HCT116 (cell line): ENCODE measurements around the gene BCL11B. TPM values are rescaled to one million over a fixed set of nuclear protein-coding genes. Genes with fewer than 3 reads are reported as not detected.

ENCODE experiments used
- ATAC-seq: fragments of 200-7000 bp; cut with Tn5 transposase; 2 replicates; pipeline ENCODE4 v1.9.1; 2020; ENCODE audit warnings: mild to moderate bottlenecking, moderate library complexity
- BruUV-seq: library from RNA; stranded (reverse); fragments of 400-500 nt; replicated peaks from 2 replicates; lab custom pipeline; 2021; lab: Mats Ljungman, UMichigan
- CTCF ChIA-PET: fragments of 300-600 bp; sonication (Branson Sonifier 250); formaldehyde crosslinking; loops from one replicate; lab custom pipeline; 2021; ENCODE audit warnings: antibody characterized with exemption; lab: Charles Lee
- POLR2A ChIA-PET: fragments of 300-600, 350-600 bp; sonication (Branson Sonifier 250); formaldehyde crosslinking; loops from one replicate; lab custom pipeline; 2021; ENCODE audit warnings: antibody characterized with exemption; lab: Charles Lee
- RAD21 ChIA-PET, 2 experiments: fragments of 300-600 bp; sonication (Branson Sonifier 250); formaldehyde crosslinking; loops; one replicate each; lab custom pipeline; 2023; ENCODE audit warnings: low total read pairs in 2 of 2; ENCODE audit not compliant: uncharacterized antibody in 2 of 2, unreplicated experiment in 2 of 2, low non-redundant PET in 1 of 2; lab: Charles Lee
- DNase-seq: peaks from one replicate; pipeline ENCODE4 v3.0.0-alpha.2; 2010; ENCODE audit warnings: low read depth, low spot score
- H2AFZ ChIP-seq: fragments of 200-600 bp; shearing (Covaris generic), sonication (generic); 2 replicates; pipeline ENCODE4 v1.6.1; 2017; ENCODE audit warnings: low read depth, mixed run types, mixed read lengths, antibody characterized with exemption, low read length; ENCODE audit not compliant: poor library complexity, severe bottlenecking
- H3K27ac ChIP-seq: 2 replicates; pipeline ENCODE4 v1.5.1; 2012; ENCODE audit warnings: low read depth, low read length
- H3K27me3 ChIP-seq: fragments of 200-600 bp; sonication (generic); 2 replicates; pipeline ENCODE4 v1.6.1; 2016; ENCODE audit warnings: mixed run types, low read length, mixed read lengths; ENCODE audit not compliant: insufficient read depth
- H3K36me3 ChIP-seq, 2 experiments: fragments of 200-500 bp in 1 of 2; fragments of 200-600 bp in 1 of 2; sonication (Bioruptor generic) in 1 of 2; sonication (generic) in 1 of 2; 2 replicates each; pipeline versions ENCODE4 v1.5.1 to v1.6.1; 2014 to 2016; ENCODE audit warnings: low read length in 2 of 2, inconsistent platforms in 1 of 2, mixed read lengths in 1 of 2, mixed run types in 1 of 2; ENCODE audit not compliant: insufficient read depth in 2 of 2, control insufficient read depth in 1 of 2
- H3K4me1 ChIP-seq, 2 experiments: fragments of 200-600 bp in 1 of 2; sonication (generic) in 1 of 2; 2 replicates each; pipeline versions ENCODE4 v1.5.1 to v1.6.1; 2012 to 2017; ENCODE audit warnings: low read length in 2 of 2, inconsistent platforms in 1 of 2, mild to moderate bottlenecking in 1 of 2, mixed read lengths in 1 of 2, mixed run types in 1 of 2, moderate library complexity in 1 of 2; ENCODE audit not compliant: insufficient read depth in 2 of 2, control insufficient read depth in 1 of 2
- H3K4me2 ChIP-seq: fragments of 200-600 bp; sonication (generic); 2 replicates; pipeline ENCODE4 v1.6.1; 2017; ENCODE audit warnings: mixed run types, low read length, mixed read lengths
- H3K4me3 ChIP-seq, 2 experiments: fragments of 200-600 bp in 1 of 2; sonication (generic) in 1 of 2; replicated peaks in 1 of 2; 2 replicates each; pipeline ENCODE4 v1.5.1; 2011 to 2016; ENCODE audit warnings: low read length in 2 of 2, control low read depth in 1 of 2, low read depth in 1 of 2, mild to moderate bottlenecking in 1 of 2, mixed read lengths in 1 of 2, mixed run types in 1 of 2
- H3K79me2 ChIP-seq: fragments of 200-600 bp; sonication (generic); 2 replicates; pipeline ENCODE4 v1.6.1; 2017; ENCODE audit warnings: mild to moderate bottlenecking, mixed run types, low read length, moderate library complexity, mixed read lengths; ENCODE audit not compliant: insufficient read depth
- H3K9ac ChIP-seq: fragments of 200-600 bp; sonication (generic); 2 replicates; pipeline ENCODE4 v1.6.1; 2016; ENCODE audit warnings: low read length, mixed read lengths
- H3K9me2 ChIP-seq: fragments of 200-600 bp; sonication (generic), shearing (Covaris generic); 2 replicates; pipeline ENCODE4 v1.6.1; 2017; ENCODE audit warnings: mixed run types, mild to moderate bottlenecking, moderate library complexity; ENCODE audit not compliant: insufficient read depth
- H3K9me3 ChIP-seq, 2 experiments: fragments of 200-500 bp in 1 of 2; fragments of 200-600 bp in 1 of 2; sonication (Bioruptor generic) in 1 of 2; sonication (generic) in 1 of 2; 2 replicates each; pipeline ENCODE4 v1.6.1; 2014 to 2017; ENCODE audit warnings: low read length in 2 of 2, mixed read lengths in 2 of 2, inconsistent platforms in 1 of 2, low read depth in 1 of 2, mild to moderate bottlenecking in 1 of 2, mixed run types in 1 of 2, moderate library complexity in 1 of 2; ENCODE audit not compliant: control insufficient read depth in 1 of 2, insufficient read depth in 1 of 2
- H4K20me1 ChIP-seq: fragments of 200-600 bp; sonication (generic), shearing (Covaris generic); 2 replicates; pipeline ENCODE4 v1.6.1; 2017; ENCODE audit warnings: mixed run types, mild to moderate bottlenecking, moderate library complexity; ENCODE audit not compliant: insufficient read depth
- CBX3 ChIP-seq: IDR thresholded peaks from 2 replicates; pipeline ENCODE4 v1.6.1; 2012; ENCODE audit warnings: low read depth
- CEBPB ChIP-seq: IDR thresholded peaks from 2 replicates; pipeline ENCODE4 v1.6.1; 2012; ENCODE audit warnings: low read depth
- ELF1 ChIP-seq: IDR thresholded peaks from 2 replicates; pipeline ENCODE4 v1.6.1; 2012; ENCODE audit warnings: low read depth, borderline replicate concordance
- EZH2 ChIP-seq: fragments of 200-600 bp; sonication (generic); IDR thresholded peaks from 2 replicates; pipeline ENCODE4 v1.6.1; 2017; ENCODE audit warnings: antibody characterized with exemption, mixed run types
- EZH2phosphoT487 ChIP-seq: fragments of 200-600 bp; IDR thresholded peaks from 2 replicates; pipeline ENCODE4 v1.6.1; 2018; ENCODE audit warnings: antibody characterized with exemption, borderline replicate concordance
- FOSL1 ChIP-seq: IDR thresholded peaks from 2 replicates; pipeline ENCODE4 v1.6.1; 2012; ENCODE audit warnings: low read depth
- JUND ChIP-seq: IDR thresholded peaks from 2 replicates; pipeline ENCODE4 v1.6.1; 2012
- POLR2AphosphoS5 ChIP-seq: IDR thresholded peaks from 2 replicates; pipeline ENCODE4 v1.6.1; 2011; ENCODE audit warnings: mild to moderate bottlenecking, low read depth, low read length, moderate library complexity
- RAD21 ChIP-seq: IDR thresholded peaks from 2 replicates; pipeline ENCODE4 v1.6.1; 2012; ENCODE audit warnings: low read depth, mild to moderate bottlenecking
- SP1 ChIP-seq: IDR thresholded peaks from 2 replicates; pipeline ENCODE4 v1.6.1; 2012; ENCODE audit warnings: low read depth
- TCF7L2 ChIP-seq: IDR thresholded peaks from 2 replicates; pipeline ENCODE4 v1.7.0; 2011; ENCODE audit warnings: borderline replicate concordance, inconsistent platforms; ENCODE audit not compliant: insufficient read depth, insufficient read length; ENCODE audit errors: extremely low read depth
- intact Hi-C: fragments of 100-400 bp; cut with micrococcal nuclease; formaldehyde crosslinking; loops from 2 replicates; pipeline ENCODE4 v1.10.0; 2022
- total RNA-seq: library from RNA; stranded (reverse); gene quantifications from one replicate; pipeline ENCODE4 v1.2.1, GENCODE V29; 2021; ENCODE audit not compliant: unreplicated experiment
- TF ChIP-seq, protein P1 (sequence below): IDR thresholded peaks from 2 replicates; pipeline ENCODE4 v1.6.1; 2012
- TF ChIP-seq, protein P2 (sequence below): IDR thresholded peaks from 2 replicates; pipeline ENCODE4 v1.6.1; 2012
- TF ChIP-seq, protein P3 (sequence below): IDR thresholded peaks from 2 replicates; pipeline ENCODE4 v1.6.1; 2011; ENCODE audit warnings: mild to moderate bottlenecking, low read length, moderate library complexity; ENCODE audit not compliant: insufficient replicate concordance; ENCODE audit errors: extremely low read depth
- TF ChIP-seq, protein P4 (sequence below), 3 experiments: fragments of 200-600 bp in 1 of 3; sonication (generic) in 1 of 3; IDR thresholded peaks in 2 of 3; conservative IDR thresholded peaks in 1 of 3; 2 replicates each; pipeline ENCODE4 v1.5.1; 2012 to 2017; ENCODE audit warnings: low read depth in 2 of 3, low read length in 2 of 3, antibody characterized with exemption in 1 of 3, borderline replicate concordance in 1 of 3, control low read depth in 1 of 3, mild to moderate bottlenecking in 1 of 3, mixed read lengths in 1 of 3, mixed run types in 1 of 3, moderate library complexity in 1 of 3; ENCODE audit not compliant: insufficient read depth in 1 of 3
- TF ChIP-seq, protein P5 (sequence below): IDR thresholded peaks from 2 replicates; pipeline ENCODE4 v1.6.1; 2012; ENCODE audit warnings: low read depth

The BCL11B gene
- total RNA-seq, 1 experiment from 2014 or later = 1.1 TPM

DNA sequence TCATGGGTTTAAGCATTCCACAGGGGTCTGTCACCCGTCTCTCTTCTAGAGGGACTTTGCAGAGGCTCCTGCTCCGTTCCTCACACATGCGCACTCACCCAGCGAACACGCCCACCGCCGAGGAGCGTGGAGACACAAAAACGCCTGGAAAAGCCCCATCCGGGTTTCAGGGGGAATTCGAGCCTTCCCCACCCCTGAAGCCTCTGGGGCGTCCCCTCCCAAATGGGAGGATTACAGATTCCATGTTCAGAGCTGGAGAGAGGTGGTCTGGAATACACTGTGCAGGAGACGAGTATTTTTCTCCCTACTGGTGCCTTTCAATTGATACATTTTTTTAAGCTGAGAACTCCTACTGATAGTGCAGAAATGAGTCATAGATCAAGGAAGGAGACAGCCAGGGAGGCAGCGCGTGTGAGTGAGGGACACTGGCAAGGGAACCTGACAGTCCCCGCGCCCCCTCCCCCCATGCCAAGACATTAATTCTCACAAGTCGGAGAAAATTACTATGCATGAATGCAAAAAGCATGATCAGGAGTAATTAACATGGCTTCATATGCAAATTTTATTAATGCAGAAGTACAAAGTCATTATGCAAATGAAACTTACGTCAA lies 36.9 kb downstream of the BCL11B start:
- POLR2A ChIA-PET = no interaction called here
- Histone ChIP-seq H4K20me1 (no peaks in the 10 kb centered on the region), H3K79me2 (no peaks in the 10 kb centered on the region), H3K9me3 (no peaks in the 10 kb centered on the region), H3K4me3 (peak overlapping the region; percentile 22 to 49), H3K9me2 (no peaks in the 10 kb centered on the region), H3K27ac (peak overlapping the region; percentile 18), H3K4me1 (peaks cover 21 to 59% of the 10 kb centered on the region in 2 experiments; a peak in 3 of 4 replicates), H3K27me3 (no peaks in the 10 kb centered on the region), H3K36me3 (no peaks in the 10 kb centered on the region), H3K9ac (peak overlapping the region; percentile 44; the same call in 1 of the 2 replicates), H2AFZ (peak overlapping the region; percentile 63), H3K4me2 (peak overlapping the region; percentile 79)
- DNase-seq = peak; percentile 27
- CTCF ChIA-PET = interaction anchor here (1.1 kb wide), 1 partner anchor 31 kb away, joined by 3 read pairs; no protein-coding TSS in a partner anchor
- intact Hi-C loops = no loop called here
- peak; percentile 59 for ATAC-seq
- TF ChIP-seq, protein P1, sequence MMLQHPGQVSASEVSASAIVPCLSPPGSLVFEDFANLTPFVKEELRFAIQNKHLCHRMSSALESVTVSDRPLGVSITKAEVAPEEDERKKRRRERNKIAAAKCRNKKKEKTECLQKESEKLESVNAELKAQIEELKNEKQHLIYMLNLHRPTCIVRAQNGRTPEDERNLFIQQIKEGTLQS = no peak
- TF ChIP-seq, protein P2, sequence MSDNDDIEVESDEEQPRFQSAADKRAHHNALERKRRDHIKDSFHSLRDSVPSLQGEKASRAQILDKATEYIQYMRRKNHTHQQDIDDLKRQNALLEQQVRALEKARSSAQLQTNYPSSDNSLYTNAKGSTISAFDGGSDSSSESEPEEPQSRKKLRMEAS = peak; percentile 40; the same call in 1 of the 2 replicates
- TF ChIP-seq RAD21 (no peak), CBX3 (peak; percentile 45; the same call in 1 of the 2 replicates), CEBPB (no peak), TCF7L2 (peak; percentile 13), ELF1 (no peak), POLR2AphosphoS5 (no peak), EZH2phosphoT487 (no peak), JUND (peak; percentile 50), FOSL1 (peak; percentile 59), SP1 (peak; percentile 29; the same call in 1 of the 2 replicates), EZH2 (no peak)
- TF ChIP-seq, protein P3, sequence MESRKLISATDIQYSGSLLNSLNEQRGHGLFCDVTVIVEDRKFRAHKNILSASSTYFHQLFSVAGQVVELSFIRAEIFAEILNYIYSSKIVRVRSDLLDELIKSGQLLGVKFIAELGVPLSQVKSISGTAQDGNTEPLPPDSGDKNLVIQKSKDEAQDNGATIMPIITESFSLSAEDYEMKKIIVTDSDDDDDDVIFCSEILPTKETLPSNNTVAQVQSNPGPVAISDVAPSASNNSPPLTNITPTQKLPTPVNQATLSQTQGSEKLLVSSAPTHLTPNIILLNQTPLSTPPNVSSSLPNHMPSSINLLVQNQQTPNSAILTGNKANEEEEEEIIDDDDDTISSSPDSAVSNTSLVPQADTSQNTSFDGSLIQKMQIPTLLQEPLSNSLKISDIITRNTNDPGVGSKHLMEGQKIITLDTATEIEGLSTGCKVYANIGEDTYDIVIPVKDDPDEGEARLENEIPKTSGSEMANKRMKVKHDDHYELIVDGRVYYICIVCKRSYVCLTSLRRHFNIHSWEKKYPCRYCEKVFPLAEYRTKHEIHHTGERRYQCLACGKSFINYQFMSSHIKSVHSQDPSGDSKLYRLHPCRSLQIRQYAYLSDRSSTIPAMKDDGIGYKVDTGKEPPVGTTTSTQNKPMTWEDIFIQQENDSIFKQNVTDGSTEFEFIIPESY = no peak
- TF ChIP-seq, protein P4, sequence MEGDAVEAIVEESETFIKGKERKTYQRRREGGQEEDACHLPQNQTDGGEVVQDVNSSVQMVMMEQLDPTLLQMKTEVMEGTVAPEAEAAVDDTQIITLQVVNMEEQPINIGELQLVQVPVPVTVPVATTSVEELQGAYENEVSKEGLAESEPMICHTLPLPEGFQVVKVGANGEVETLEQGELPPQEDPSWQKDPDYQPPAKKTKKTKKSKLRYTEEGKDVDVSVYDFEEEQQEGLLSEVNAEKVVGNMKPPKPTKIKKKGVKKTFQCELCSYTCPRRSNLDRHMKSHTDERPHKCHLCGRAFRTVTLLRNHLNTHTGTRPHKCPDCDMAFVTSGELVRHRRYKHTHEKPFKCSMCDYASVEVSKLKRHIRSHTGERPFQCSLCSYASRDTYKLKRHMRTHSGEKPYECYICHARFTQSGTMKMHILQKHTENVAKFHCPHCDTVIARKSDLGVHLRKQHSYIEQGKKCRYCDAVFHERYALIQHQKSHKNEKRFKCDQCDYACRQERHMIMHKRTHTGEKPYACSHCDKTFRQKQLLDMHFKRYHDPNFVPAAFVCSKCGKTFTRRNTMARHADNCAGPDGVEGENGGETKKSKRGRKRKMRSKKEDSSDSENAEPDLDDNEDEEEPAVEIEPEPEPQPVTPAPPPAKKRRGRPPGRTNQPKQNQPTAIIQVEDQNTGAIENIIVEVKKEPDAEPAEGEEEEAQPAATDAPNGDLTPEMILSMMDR (IDR thresholded peaks at IDR 0.05 in 2 of 3, conservative IDR thresholded peaks at IDR 0.05 in 1 of 3; ENCODE audit: borderline replicate concordance in 1 of 3, insufficient read depth in 1 of 3, low read depth in 2 of 3, low read length in 2 of 3) = no peak
- TF ChIP-seq, protein P5, sequence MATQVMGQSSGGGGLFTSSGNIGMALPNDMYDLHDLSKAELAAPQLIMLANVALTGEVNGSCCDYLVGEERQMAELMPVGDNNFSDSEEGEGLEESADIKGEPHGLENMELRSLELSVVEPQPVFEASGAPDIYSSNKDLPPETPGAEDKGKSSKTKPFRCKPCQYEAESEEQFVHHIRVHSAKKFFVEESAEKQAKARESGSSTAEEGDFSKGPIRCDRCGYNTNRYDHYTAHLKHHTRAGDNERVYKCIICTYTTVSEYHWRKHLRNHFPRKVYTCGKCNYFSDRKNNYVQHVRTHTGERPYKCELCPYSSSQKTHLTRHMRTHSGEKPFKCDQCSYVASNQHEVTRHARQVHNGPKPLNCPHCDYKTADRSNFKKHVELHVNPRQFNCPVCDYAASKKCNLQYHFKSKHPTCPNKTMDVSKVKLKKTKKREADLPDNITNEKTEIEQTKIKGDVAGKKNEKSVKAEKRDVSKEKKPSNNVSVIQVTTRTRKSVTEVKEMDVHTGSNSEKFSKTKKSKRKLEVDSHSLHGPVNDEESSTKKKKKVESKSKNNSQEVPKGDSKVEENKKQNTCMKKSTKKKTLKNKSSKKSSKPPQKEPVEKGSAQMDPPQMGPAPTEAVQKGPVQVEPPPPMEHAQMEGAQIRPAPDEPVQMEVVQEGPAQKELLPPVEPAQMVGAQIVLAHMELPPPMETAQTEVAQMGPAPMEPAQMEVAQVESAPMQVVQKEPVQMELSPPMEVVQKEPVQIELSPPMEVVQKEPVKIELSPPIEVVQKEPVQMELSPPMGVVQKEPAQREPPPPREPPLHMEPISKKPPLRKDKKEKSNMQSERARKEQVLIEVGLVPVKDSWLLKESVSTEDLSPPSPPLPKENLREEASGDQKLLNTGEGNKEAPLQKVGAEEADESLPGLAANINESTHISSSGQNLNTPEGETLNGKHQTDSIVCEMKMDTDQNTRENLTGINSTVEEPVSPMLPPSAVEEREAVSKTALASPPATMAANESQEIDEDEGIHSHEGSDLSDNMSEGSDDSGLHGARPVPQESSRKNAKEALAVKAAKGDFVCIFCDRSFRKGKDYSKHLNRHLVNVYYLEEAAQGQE = no peak
- RAD21 ChIA-PET = no interaction called here
- BruUV-seq = no TSS peak
